GM10266 (cell line): ENCODE results near the gene GADD45GIP1.

ENCODE experiments used
- DNase-seq: peaks from one replicate; pipeline ENCODE4 v3.0.0; 2012; ENCODE audit errors: extremely low spot score
- CTCF ChIP-seq: IDR thresholded peaks from 2 replicates; pipeline ENCODE4 v1.5.1; 2012; ENCODE audit warnings: mild to moderate bottlenecking, low read depth; ENCODE audit not compliant: control insufficient read depth, insufficient read depth; ENCODE audit errors: missing control alignments

The GADD45GIP1 gene

DNA sequence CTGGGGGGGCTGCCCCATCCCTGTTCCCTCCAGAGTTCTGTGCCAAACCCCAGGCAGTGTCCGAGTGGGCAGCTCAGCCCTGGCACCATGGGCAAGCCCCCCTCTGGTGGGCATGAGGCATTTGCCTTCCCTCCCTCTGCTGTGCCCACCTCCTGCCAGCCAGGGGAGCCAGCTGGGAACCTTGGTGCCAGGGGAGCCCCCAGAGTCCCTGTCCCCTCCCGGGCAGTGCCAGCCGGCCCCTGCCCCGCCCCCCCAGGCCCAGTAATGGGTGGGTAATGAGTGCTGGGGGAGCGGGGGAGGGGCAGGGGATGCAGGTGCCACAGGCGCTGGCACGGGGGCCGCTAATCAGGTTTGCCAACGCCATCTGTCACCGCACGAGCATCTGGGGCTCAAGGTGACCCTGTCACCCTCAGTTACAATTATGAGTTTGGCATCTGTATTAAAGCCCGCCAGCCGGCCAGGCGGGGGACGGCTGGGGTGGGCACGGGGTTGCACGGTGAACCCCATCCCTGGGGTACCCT lies 18.3 kb upstream of the GADD45GIP1 start:
- TF ChIP-seq CTCF: no peak

GRCh38 chr19:12974301-12975220 lies 17.5 kb upstream of the GADD45GIP1 start:
- TF ChIP-seq CTCF: no peak
- DNase-seq: no peak

More for the DNA sequence above, 18.3 kb upstream of the GADD45GIP1 start:
- no peak for DNase-seq

- DNase-seq: no peak
- no peak for TF ChIP-seq CTCF
Observed at GRCh38 chr19:12973236-12973635, 16.2 kb upstream of the GADD45GIP1 start.

GRCh38 chr19:12970070-12970820 lies 13.2 kb upstream of the GADD45GIP1 start:
- no peak for TF ChIP-seq CTCF
- no peak for DNase-seq

DNA sequence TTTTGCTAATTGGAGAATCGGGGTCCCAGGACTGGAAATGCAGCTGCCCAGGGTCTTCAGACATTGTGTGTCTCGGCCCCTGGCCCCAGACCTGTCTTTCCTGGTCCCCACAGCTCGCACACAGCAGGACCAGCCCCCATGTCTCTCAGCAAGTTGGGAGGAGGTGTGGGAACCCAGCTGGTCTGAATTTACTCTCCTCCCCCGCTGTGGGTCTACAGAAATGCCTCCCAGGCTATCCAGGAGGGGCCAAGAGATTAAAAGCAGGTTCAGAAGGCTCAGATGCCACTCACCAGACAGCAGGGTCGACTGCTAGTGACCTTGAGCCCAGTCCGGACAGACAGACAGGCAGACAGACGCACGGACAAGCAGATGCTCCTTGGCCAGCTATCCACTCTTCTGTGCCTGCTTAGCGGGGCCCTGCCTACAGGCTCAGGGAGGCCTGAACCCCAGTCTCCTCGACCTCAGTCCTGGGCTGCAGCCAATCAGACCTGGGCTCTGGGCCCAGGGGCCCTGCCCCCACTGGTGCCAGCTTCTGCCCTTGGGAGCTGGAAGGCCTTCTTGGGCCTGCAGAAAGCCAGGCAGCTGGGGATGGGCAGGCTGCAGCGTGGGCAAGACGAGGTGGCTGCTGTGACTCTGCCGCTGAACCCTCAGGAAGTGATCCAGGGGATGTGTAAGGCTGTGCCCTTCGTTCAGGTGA lies 12.4 kb upstream of the GADD45GIP1 start, which contains the start of gene DAND5:
TSS of gene DAND5 (plus strand) at position 285 of the 697 bp plus-strand sequence. CDS start at position 370, 85 bp downstream.
- no peak for DNase-seq
- TF ChIP-seq CTCF: no peak

- DNase-seq: no peak
- TF ChIP-seq CTCF: no peak
Observed at GRCh38 chr19:12967907-12968306, 10.9 kb upstream of the GADD45GIP1 start.

DNA sequence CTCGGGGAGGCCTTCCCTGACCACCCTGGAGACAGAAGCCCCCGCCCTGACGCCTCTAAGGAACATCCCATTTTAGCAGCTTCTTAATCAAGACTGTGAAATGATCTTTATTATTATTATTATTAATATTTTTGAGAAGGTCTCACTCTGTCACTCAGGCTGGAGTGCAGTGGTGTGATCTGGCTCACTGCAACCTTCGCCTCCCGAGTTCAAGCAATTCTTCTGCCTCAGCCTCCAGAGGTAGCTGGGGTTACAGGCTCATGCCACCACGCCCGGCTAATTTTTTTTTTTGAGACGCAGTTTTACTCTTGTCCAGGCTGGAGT lies 8.8 kb upstream of the GADD45GIP1 start:
- no peak for DNase-seq
- TF ChIP-seq CTCF: no peak
